ENCODE data around the gene ABCC1.
"Not testable (repeated sequence)": the region's sequence is repeated elsewhere in the genome, so short reads cannot be mapped to it uniquely, and the experiment has no call there.

ABCC1 gene

DNA sequence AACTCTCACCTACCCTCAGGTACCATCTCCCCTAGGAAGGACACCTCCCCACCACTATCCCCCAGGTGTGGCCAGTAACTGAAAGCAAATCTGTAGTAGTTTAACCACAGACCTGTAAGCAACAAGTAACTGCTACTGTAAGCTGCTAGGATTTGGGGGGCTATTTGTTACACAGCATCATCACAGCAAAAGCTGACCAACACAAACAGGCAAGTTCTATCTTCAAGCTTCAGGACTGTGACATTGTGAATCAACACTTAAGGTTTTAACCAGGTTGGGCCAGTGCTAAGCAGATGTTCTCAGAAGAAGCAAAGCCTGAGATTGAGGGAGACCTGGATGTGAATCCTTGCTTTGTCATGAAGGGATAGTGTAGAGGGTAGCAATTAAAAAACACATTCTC is 226.9 kb downstream of the ABCC1 start:
- DNase-seq (ENCODE audit: low read depth in 2 of 2, low spot score in 1 of 2), result no peak

DNA sequence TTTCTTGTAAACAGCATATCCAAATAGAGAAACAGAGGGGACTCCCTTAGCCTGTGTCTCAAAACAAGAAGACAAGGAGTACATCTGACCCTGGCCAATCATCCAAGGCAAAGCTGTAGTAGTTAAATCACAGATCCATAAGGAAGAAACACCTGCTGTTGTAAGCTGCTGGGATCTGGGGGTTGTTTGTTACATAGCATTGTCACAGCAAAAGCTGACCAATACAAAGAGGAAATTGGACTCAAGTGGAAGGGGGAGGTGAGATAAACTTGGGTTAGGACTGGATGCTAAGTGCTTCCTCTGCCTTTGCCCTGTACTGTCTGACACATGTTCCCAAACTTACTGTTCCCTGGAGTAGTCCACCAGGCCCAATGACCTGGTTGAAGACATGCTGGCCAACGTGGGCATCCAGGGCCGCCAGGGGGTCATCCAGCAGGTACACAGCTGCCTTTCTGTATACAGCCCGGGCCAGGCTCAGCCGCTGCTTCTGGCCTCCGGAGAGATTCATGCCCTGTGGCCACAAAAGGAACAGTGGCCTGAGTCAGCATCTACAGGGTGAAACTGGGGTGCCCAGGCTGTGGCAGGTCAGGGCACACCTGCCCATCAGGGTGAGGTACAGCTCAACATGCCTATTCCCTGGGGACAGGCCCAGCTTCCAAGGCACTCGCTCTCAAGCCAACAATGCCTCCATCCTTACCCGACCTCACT is 229.2 kb downstream of the ABCC1 start:
- DNase-seq (ENCODE audit: low read depth in 2 of 2, low spot score in 1 of 2), result no peak

DNA sequence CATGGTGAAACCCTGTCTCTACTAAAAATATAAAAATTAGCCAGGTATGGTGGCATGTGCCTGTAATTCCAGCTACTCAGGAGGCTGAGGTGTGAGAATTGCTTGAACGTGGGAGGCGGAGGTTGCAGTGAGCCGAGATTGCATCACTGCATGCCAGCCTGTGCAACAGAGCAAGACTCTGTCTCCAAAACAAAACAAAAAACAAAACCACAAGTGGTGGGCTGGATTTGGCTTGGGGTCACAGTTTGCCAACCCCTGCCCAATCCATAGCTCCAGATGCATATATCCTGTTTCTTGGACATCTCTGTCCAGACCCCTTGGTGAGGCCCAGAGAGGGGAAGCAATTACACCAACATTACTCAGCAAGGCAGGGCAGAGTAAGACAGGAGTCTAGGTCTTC is 232.3 kb downstream of the ABCC1 start:
- DNase-seq (ENCODE audit: low read depth in 2 of 2, low spot score in 1 of 2), result not testable (repeated sequence)

DNA sequence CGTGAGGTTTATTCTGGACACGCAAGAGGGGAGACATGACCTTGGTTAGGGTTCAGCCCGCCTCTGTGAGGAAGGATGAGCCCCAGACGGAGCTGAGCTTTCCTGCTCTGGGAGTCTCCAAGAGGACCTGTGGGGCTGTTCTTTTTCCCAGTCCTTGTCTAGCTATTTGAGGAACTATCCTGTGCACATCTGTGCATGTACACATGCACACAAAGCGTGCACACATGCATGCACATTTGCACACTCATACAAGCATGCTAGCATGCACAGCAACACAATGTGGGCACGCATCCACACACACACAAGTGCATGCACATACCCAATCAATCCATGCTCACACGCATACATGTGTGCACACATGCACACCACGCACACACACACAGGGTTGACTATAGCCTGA is 233.5 kb downstream of the ABCC1 start:
- DNase-seq (ENCODE audit: low read depth in 2 of 2, low spot score in 1 of 2), result no peak

DNA sequence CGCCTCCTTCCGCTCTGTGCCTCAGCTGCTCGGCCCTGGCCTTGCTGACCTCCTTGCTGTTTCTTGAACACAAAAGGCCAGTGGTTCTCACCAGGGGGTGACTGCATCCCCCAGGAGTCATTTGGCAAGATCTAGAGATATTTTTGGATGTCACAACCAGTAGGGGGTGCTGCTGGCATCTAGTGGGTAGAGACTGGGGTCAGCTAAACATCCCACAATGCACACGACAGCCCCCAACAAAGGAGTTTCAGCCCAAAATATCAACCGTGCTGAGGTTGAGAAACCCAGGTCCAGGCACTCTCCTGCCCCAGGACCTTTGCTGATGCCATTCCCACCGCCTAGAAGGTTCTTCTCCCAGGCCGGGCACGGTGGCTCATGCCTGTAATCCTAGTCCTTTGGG is 234.1 kb downstream of the ABCC1 start:
- no peak for DNase-seq (ENCODE audit: low read depth in 2 of 2, low spot score in 1 of 2)

DNA sequence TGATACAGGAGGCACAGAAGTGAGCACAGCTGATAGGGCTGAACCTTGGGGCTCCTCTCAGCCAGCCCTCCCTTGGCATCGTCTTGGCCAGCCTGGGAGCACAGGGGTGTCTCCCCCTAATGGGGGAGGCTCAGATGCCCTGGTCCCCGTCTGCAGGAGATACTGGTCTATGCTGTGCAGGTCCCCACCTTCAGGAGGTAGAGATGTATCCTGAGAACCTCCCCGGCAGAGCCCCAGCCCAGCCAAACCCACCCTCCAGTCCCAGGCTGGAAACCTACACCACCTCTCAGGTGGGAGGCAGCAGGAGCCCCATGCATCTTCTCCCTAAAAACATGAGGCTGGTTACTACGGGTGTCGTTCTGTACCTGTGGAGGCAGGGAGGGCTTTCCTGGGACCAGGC is 235.2 kb downstream of the ABCC1 start:
- no peak for DNase-seq (ENCODE audit: low read depth in 2 of 2, low spot score in 1 of 2)

DNA sequence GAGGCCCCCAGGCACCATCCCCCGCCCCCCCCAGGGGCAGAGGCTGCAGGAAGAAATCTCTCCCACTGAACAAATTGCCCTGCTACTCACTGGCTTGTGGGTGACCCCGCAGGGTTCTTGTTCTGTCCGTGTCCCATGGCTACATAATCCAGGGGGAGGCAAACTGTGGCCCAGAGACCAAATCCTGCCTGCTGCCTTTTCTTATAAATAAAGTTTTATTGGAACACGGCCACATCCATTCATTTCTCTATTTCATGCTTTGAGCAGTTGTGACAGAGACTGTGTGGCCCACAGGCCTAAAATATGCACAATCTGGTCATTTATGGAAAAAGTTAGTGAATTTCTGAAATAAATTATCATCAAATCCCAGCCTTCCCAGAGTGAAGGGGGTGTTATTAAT is 235.7 kb downstream of the ABCC1 start:
- no peak for DNase-seq (ENCODE audit: low read depth in 2 of 2, low spot score in 1 of 2)

DNA sequence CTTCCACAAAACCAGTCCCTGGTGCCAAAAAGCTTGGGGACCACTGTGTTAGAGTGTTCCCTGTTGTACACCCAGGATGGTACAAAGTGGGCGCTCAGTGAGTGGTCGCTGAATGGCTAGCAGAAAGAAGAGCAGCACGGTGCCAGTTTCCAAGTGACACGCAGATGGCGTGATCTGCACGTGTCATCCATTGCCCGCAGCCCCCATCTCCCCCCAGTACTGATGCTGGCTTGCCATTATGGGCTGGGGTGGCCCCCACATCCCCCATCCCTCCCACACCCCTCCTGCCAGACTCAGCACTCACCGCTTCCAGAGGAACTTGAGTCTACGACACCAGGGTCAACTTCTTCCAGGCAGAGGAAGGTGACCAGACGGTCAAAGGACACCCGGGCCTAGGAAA is 237.4 kb downstream of the ABCC1 start:
- DNase-seq (ENCODE audit: low read depth in 2 of 2, low spot score in 1 of 2), result no peak

DNA sequence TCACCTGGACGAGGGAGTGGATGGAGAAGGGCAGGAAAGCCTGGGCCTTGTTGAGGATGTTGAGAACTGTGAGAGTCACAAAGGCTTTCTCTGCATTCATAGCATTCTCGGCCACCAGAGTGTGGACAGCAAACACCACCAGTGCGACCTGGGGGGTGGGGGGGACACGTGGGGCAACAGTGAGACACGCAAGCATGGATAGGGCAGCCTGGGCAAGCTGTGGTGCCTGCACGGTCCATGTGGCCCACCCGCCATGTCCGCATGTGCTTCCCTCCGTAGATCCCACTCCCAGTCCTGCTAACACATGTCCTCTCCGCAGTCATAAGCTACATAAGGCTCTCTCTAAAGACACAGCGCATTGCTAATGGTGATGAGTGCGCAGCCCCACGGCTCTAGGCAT is 239.4 kb downstream of the ABCC1 start:
- DNase-seq (ENCODE audit: low read depth in 2 of 2, low spot score in 1 of 2), result no peak

DNA sequence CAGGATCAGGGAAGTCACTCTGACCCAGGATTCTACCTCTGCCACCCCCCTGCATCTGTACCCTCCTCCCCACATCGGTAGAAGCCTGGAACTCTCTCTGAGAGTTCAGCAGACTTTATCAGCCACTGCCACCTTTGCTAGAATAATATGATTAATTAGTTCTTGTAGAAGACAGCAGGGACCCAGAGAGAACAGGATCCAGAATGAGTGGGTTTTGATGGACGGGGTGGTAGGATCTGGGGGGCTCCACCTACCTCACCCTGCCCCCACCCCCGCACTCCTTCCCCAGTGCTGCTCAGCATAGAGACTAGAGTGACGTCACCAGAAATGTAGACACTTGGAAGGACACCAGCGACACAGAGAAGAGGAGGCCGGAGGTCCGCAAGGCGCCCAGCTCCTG is 240.4 kb downstream of the ABCC1 start:
- DNase-seq (ENCODE audit: low read depth in 2 of 2, low spot score in 1 of 2), result no peak

DNA sequence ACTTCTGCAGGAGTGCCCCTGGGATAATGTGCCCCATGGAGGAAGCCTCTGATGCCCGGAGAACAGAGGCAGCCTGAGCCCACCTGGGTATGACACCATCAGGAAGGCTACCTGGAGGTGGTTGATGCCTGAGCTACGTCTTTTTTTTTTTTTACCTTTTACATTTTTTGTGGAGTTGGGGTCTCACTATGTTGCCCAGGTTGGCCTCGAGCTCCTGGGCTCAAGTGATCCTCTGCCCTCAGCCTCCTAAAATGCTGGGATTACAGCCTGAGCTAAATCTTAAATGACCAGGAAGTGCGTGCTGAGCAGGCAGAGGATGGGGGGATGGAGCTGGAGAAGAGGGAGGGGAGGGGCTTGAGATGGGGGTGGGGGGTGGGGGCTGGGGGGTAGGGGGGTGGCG is 241.1 kb downstream of the ABCC1 start:
- no peak for DNase-seq (ENCODE audit: low read depth in 2 of 2, low spot score in 1 of 2)

DNA sequence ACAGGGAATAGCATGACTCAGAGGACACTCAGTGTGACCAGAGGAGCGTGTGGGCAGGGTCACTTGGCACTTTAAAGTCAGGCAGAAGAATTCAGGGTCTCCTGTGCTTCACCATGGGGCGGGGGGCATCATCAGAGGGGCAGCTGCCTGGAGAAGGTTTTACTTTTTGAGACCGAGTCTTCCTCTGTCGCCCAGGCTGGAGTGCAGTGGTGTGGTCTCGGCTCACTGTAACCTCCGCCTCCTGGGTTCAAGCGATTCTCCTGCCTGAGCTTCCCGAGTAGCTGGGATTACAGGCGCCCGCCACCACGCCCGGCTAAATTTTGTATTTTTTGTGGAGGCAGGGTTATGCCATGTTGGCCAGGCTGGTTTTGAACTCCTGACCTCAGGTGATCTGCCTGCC is 241.6 kb downstream of the ABCC1 start:
- DNase-seq (ENCODE audit: low read depth in 2 of 2, low spot score in 1 of 2), result not testable (repeated sequence)

DNA sequence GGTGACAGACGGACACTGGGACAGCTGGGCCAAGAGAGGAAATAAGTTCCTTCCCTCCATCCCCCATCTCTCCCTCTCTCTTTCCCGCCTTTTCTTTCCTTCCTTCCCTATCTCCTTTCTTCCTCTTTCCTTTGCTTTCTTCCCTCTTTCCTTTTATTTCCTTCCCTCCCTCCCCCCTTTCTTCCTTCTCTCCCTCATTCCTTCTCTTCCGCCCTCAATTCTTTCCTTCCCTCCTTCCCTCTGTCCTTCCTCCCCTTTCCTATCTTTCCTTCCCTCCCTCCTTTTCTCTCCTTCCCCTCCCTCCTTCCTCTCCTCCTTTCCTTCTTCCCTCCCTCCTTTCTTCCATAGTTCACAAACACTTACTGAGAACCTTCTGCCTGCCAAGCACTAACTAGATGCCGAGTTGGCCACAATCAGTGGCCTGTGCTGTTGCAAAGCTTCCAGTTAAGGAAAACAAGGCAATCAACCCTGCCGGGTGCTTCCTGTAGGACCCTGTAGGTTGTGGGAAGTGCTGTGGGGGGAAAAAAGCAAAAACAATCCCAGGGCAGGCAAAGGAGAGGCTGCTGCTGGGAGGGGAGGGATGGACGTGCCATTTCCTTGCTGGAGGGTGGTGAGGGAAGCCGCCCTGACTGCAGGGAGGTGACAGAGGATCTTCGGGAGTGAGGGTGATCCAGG is 242.2 kb downstream of the ABCC1 start:
- DNase-seq (ENCODE audit: low read depth in 2 of 2, low spot score in 1 of 2), result no peak
